Measurements from ENCODE around the gene BAHCC1. TPM values are rescaled to one million over a fixed set of nuclear protein-coding genes. Genes with fewer than 3 reads are reported as not detected.

Gene BAHCC1
- total RNA-seq, 1 experiment from 2014 or later, result 29.8 TPM

DNA sequence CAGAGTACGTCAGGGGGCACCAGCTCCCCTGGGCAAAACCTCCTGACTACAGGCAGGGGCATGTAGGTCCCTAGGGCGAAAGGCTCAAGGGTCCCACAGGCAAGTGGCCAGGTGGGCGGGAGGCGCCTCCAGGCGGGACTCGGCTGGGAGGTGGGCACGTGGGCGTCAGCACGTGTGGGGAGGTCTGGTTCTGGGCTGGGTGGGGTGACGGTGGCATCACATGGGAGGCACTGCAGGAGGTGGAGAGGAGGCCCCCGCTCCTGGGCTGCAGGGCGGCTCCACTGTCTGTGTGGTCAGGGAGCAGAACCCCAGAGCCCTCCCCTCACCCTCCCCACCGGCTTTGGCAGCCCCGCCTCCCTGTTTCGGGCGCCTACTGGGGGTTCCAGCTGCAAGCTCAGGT is 64.6 kb downstream of the BAHCC1 start:
- H3K27me3 Mint-ChIP-seq (ENCODE audit: low read depth), result no peaks in the 10 kb centered on the region
- POLR2A ChIA-PET, result interaction anchor here (1.1 kb wide), 1 partner anchor 25 kb away, joined by 3 read pairs; no protein-coding TSS in a partner anchor
- DNase-seq (ENCODE audit: low spot score) (no peak), ATAC-seq (no peak)
- H3K36me3 Mint-ChIP-seq, result no peaks in the 10 kb centered on the region
- CTCF ChIA-PET, result interaction anchor here (2.4 to 2.6 kb wide), 3 partner anchors 14 to 25 kb away, joined by 8 to 12 read pairs (median 10); no protein-coding TSS in a partner anchor
- no peaks in the 10 kb centered on the region for H3K9me3 Mint-ChIP-seq
- no peak overlapping the region for H3K27ac Mint-ChIP-seq
- H3K4me3 Mint-ChIP-seq, result no peak overlapping the region
- 0 out of 2 replicates have a peak, but pooled peaks cover 3% of the 10 kb centered on the region for H3K4me1 Mint-ChIP-seq
- TF ChIP-seq ESRRA (CRISPR knock-in tag; IDR thresholded peaks at IDR 0.05; ENCODE audit: borderline replicate concordance) (no peak), EMX1 (CRISPR knock-in tag; IDR thresholded peaks at IDR 0.05) (no peak), ZNF423 (CRISPR knock-in tag; IDR thresholded peaks at IDR 0.05) (no peak), NR3C1 (CRISPR knock-in tag; conservative IDR thresholded peaks at IDR 0.05; ENCODE audit: low read depth) (no peak), TP53 (CRISPR knock-in tag; IDR thresholded peaks at IDR 0.05) (no peak)
- TF ChIP-seq, protein P1, sequence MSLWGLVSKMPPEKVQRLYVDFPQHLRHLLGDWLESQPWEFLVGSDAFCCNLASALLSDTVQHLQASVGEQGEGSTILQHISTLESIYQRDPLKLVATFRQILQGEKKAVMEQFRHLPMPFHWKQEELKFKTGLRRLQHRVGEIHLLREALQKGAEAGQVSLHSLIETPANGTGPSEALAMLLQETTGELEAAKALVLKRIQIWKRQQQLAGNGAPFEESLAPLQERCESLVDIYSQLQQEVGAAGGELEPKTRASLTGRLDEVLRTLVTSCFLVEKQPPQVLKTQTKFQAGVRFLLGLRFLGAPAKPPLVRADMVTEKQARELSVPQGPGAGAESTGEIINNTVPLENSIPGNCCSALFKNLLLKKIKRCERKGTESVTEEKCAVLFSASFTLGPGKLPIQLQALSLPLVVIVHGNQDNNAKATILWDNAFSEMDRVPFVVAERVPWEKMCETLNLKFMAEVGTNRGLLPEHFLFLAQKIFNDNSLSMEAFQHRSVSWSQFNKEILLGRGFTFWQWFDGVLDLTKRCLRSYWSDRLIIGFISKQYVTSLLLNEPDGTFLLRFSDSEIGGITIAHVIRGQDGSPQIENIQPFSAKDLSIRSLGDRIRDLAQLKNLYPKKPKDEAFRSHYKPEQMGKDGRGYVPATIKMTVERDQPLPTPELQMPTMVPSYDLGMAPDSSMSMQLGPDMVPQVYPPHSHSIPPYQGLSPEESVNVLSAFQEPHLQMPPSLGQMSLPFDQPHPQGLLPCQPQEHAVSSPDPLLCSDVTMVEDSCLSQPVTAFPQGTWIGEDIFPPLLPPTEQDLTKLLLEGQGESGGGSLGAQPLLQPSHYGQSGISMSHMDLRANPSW (CRISPR knock-in tag; conservative IDR thresholded peaks at IDR 0.05; ENCODE audit: low read depth), result no peak
- TF ChIP-seq, protein P2, sequence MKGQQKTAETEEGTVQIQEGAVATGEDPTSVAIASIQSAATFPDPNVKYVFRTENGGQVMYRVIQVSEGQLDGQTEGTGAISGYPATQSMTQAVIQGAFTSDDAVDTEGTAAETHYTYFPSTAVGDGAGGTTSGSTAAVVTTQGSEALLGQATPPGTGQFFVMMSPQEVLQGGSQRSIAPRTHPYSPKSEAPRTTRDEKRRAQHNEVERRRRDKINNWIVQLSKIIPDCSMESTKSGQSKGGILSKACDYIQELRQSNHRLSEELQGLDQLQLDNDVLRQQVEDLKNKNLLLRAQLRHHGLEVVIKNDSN (CRISPR knock-in tag; IDR thresholded peaks at IDR 0.05), result no peak
- TF ChIP-seq, protein P3, sequence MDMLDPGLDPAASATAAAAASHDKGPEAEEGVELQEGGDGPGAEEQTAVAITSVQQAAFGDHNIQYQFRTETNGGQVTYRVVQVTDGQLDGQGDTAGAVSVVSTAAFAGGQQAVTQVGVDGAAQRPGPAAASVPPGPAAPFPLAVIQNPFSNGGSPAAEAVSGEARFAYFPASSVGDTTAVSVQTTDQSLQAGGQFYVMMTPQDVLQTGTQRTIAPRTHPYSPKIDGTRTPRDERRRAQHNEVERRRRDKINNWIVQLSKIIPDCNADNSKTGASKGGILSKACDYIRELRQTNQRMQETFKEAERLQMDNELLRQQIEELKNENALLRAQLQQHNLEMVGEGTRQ (CRISPR knock-in tag; IDR thresholded peaks at IDR 0.05), result no peak
- TF ChIP-seq, protein P4, sequence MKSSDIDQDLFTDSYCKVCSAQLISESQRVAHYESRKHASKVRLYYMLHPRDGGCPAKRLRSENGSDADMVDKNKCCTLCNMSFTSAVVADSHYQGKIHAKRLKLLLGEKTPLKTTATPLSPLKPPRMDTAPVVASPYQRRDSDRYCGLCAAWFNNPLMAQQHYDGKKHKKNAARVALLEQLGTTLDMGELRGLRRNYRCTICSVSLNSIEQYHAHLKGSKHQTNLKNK (CRISPR knock-in tag; IDR thresholded peaks at IDR 0.05), result no peak
- TF ChIP-seq, protein P5, sequence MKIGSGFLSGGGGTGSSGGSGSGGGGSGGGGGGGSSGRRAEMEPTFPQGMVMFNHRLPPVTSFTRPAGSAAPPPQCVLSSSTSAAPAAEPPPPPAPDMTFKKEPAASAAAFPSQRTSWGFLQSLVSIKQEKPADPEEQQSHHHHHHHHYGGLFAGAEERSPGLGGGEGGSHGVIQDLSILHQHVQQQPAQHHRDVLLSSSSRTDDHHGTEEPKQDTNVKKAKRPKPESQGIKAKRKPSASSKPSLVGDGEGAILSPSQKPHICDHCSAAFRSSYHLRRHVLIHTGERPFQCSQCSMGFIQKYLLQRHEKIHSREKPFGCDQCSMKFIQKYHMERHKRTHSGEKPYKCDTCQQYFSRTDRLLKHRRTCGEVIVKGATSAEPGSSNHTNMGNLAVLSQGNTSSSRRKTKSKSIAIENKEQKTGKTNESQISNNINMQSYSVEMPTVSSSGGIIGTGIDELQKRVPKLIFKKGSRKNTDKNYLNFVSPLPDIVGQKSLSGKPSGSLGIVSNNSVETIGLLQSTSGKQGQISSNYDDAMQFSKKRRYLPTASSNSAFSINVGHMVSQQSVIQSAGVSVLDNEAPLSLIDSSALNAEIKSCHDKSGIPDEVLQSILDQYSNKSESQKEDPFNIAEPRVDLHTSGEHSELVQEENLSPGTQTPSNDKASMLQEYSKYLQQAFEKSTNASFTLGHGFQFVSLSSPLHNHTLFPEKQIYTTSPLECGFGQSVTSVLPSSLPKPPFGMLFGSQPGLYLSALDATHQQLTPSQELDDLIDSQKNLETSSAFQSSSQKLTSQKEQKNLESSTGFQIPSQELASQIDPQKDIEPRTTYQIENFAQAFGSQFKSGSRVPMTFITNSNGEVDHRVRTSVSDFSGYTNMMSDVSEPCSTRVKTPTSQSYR (CRISPR knock-in tag; IDR thresholded peaks at IDR 0.05), result no peak
- TF ChIP-seq, protein P6, sequence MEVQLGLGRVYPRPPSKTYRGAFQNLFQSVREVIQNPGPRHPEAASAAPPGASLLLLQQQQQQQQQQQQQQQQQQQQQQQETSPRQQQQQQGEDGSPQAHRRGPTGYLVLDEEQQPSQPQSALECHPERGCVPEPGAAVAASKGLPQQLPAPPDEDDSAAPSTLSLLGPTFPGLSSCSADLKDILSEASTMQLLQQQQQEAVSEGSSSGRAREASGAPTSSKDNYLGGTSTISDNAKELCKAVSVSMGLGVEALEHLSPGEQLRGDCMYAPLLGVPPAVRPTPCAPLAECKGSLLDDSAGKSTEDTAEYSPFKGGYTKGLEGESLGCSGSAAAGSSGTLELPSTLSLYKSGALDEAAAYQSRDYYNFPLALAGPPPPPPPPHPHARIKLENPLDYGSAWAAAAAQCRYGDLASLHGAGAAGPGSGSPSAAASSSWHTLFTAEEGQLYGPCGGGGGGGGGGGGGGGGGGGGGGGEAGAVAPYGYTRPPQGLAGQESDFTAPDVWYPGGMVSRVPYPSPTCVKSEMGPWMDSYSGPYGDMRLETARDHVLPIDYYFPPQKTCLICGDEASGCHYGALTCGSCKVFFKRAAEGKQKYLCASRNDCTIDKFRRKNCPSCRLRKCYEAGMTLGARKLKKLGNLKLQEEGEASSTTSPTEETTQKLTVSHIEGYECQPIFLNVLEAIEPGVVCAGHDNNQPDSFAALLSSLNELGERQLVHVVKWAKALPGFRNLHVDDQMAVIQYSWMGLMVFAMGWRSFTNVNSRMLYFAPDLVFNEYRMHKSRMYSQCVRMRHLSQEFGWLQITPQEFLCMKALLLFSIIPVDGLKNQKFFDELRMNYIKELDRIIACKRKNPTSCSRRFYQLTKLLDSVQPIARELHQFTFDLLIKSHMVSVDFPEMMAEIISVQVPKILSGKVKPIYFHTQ (CRISPR knock-in tag; IDR thresholded peaks at IDR 0.05), result no peak
- TF ChIP-seq, protein P7, sequence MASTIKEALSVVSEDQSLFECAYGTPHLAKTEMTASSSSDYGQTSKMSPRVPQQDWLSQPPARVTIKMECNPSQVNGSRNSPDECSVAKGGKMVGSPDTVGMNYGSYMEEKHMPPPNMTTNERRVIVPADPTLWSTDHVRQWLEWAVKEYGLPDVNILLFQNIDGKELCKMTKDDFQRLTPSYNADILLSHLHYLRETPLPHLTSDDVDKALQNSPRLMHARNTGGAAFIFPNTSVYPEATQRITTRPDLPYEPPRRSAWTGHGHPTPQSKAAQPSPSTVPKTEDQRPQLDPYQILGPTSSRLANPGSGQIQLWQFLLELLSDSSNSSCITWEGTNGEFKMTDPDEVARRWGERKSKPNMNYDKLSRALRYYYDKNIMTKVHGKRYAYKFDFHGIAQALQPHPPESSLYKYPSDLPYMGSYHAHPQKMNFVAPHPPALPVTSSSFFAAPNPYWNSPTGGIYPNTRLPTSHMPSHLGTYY (CRISPR knock-in tag; IDR thresholded peaks at IDR 0.05), result no peak
- TF ChIP-seq, protein P8, sequence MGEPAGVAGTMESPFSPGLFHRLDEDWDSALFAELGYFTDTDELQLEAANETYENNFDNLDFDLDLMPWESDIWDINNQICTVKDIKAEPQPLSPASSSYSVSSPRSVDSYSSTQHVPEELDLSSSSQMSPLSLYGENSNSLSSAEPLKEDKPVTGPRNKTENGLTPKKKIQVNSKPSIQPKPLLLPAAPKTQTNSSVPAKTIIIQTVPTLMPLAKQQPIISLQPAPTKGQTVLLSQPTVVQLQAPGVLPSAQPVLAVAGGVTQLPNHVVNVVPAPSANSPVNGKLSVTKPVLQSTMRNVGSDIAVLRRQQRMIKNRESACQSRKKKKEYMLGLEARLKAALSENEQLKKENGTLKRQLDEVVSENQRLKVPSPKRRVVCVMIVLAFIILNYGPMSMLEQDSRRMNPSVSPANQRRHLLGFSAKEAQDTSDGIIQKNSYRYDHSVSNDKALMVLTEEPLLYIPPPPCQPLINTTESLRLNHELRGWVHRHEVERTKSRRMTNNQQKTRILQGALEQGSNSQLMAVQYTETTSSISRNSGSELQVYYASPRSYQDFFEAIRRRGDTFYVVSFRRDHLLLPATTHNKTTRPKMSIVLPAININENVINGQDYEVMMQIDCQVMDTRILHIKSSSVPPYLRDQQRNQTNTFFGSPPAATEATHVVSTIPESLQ (CRISPR knock-in tag; IDR thresholded peaks at IDR 0.05), result no peak
- TF ChIP-seq, protein P9, sequence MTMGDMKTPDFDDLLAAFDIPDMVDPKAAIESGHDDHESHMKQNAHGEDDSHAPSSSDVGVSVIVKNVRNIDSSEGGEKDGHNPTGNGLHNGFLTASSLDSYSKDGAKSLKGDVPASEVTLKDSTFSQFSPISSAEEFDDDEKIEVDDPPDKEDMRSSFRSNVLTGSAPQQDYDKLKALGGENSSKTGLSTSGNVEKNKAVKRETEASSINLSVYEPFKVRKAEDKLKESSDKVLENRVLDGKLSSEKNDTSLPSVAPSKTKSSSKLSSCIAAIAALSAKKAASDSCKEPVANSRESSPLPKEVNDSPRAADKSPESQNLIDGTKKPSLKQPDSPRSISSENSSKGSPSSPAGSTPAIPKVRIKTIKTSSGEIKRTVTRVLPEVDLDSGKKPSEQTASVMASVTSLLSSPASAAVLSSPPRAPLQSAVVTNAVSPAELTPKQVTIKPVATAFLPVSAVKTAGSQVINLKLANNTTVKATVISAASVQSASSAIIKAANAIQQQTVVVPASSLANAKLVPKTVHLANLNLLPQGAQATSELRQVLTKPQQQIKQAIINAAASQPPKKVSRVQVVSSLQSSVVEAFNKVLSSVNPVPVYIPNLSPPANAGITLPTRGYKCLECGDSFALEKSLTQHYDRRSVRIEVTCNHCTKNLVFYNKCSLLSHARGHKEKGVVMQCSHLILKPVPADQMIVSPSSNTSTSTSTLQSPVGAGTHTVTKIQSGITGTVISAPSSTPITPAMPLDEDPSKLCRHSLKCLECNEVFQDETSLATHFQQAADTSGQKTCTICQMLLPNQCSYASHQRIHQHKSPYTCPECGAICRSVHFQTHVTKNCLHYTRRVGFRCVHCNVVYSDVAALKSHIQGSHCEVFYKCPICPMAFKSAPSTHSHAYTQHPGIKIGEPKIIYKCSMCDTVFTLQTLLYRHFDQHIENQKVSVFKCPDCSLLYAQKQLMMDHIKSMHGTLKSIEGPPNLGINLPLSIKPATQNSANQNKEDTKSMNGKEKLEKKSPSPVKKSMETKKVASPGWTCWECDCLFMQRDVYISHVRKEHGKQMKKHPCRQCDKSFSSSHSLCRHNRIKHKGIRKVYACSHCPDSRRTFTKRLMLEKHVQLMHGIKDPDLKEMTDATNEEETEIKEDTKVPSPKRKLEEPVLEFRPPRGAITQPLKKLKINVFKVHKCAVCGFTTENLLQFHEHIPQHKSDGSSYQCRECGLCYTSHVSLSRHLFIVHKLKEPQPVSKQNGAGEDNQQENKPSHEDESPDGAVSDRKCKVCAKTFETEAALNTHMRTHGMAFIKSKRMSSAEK (CRISPR knock-in tag; IDR thresholded peaks at IDR 0.05; ENCODE audit: borderline replicate concordance), result no peak
